Fibroblast of skin of left quadriceps (primary cell): ENCODE results near the gene FCAR.
"Not testable (repeated sequence)": the region's sequence is repeated elsewhere in the genome, so short reads cannot be mapped to it uniquely, and the experiment has no call there.

Experiments used
- DNase-seq, 2 experiments: peaks; one replicate each; pipeline ENCODE4 v3.0.0-alpha.2; 2013; ENCODE audit warnings: low read depth in 2 of 2

The FCAR gene

GRCh38 chr19:54873990-54874389 lies at the start of gene FCAR:
Gene FCAR, plus strand, starts transcription at chr19:54874235. Its CDS starts 55 bp downstream, at chr19:54874290.
- DNase-seq, result no peak

- DNase-seq, result not testable (repeated sequence)
These were observed 49.6 kb upstream of the FCAR start for GRCh38 chr19:54824416-54824815.

- DNase-seq, result not testable (repeated sequence)
These were observed 48.7 kb upstream of the FCAR start for GRCh38 chr19:54825326-54825725.

GRCh38 chr19:54828064-54828463 lies 46.0 kb upstream of the FCAR start:
- not testable (repeated sequence) for DNase-seq

GRCh38 chr19:54832496-54832895 lies 41.5 kb upstream of the FCAR start, which contains the start of gene KIR2DS4:
Gene KIR2DS4, plus strand, starts transcription at chr19:54832676.
- not testable (repeated sequence) for DNase-seq

GRCh38 chr19:54835126-54835525 lies 38.9 kb upstream of the FCAR start:
- not testable (repeated sequence) for DNase-seq

- not testable (repeated sequence) for DNase-seq
These were observed 36.5 kb upstream of the FCAR start for GRCh38 chr19:54837522-54837921.

- DNase-seq, result not testable (repeated sequence)
These were observed 30.9 kb upstream of the FCAR start for GRCh38 chr19:54843171-54843570.

GRCh38 chr19:54850061-54850640 lies 23.9 kb upstream of the FCAR start, which contains the start of gene KIR3DL2:
Gene KIR3DL2, plus strand, starts transcription at chr19:54850443. Its CDS starts 33 bp downstream, at chr19:54850476.
- DNase-seq, result not testable (repeated sequence)

- DNase-seq, result no peak
These were observed 23.1 kb upstream of the FCAR start for GRCh38 chr19:54850930-54851329.

- DNase-seq, result no peak
These were observed 22.7 kb upstream of the FCAR start for GRCh38 chr19:54851353-54851752.

- DNase-seq, result not testable (repeated sequence)
These were observed 18.8 kb upstream of the FCAR start for GRCh38 chr19:54855241-54855640.

- not testable (repeated sequence) for DNase-seq
These were observed 15.6 kb upstream of the FCAR start for GRCh38 chr19:54858476-54858875.

- DNase-seq, result not testable (repeated sequence)
These were observed 14.6 kb upstream of the FCAR start for GRCh38 chr19:54859421-54859820.

GRCh38 chr19:54863459-54863858 lies 10.6 kb upstream of the FCAR start:
- not testable (repeated sequence) for DNase-seq

GRCh38 chr19:54871696-54872095 lies 2.3 kb upstream of the FCAR start:
- no peak for DNase-seq

- no peak for DNase-seq
These were observed 1.5 kb downstream of the FCAR start for GRCh38 chr19:54875506-54875905.

- no peak for DNase-seq
These were observed 3.4 kb downstream of the FCAR start for GRCh38 chr19:54877471-54877870.

- DNase-seq, result no peak
These were observed 7.8 kb downstream of the FCAR start for GRCh38 chr19:54881884-54882283.

GRCh38 chr19:54882758-54883157 lies 8.7 kb downstream of the FCAR start:
- DNase-seq, result no peak

GRCh38 chr19:54883228-54883627 lies 9.2 kb downstream of the FCAR start:
- DNase-seq, result no peak

GRCh38 chr19:54888239-54888638 lies 14.2 kb downstream of the FCAR start:
- no peak for DNase-seq

- DNase-seq, result no peak
These were observed 15.5 kb downstream of the FCAR start for GRCh38 chr19:54889566-54889965.

- DNase-seq, result no peak
These were observed 19.4 kb downstream of the FCAR start for GRCh38 chr19:54893406-54893805.
